Fibroblast of the aortic adventitia (primary cell): ENCODE measurements around the gene MSX2. TPM values are rescaled to one million over a fixed set of nuclear protein-coding genes. Genes with fewer than 3 reads are reported as not detected.

Experiments used
- DNase-seq: peaks from one replicate; pipeline ENCODE4 v3.0.0-alpha.2; 2010; ENCODE audit warnings: low read depth
- H3K4me3 ChIP-seq: 2 replicates; pipeline ENCODE4 v1.5.1; 2011; ENCODE audit warnings: low read depth, mild to moderate bottlenecking, control low read depth, low read length, moderate library complexity
- total RNA-seq: library from RNA; depleted of rRNA; stranded (reverse); fragments of >200 nt; gene quantifications from 2 replicates; pipeline ENCODE4 v1.2.3, GENCODE V29; 2012; ENCODE audit warnings: low replicate concordance
- TF ChIP-seq, protein P1 (sequence below): IDR thresholded peaks from 2 replicates; pipeline ENCODE4 v1.5.1; 2011; ENCODE audit warnings: mild to moderate bottlenecking, low read length, control low read depth, inconsistent platforms; ENCODE audit not compliant: insufficient read depth

The MSX2 gene
- total RNA-seq = under 0.01 and 0.82 TPM in 2 replicates

DNA sequence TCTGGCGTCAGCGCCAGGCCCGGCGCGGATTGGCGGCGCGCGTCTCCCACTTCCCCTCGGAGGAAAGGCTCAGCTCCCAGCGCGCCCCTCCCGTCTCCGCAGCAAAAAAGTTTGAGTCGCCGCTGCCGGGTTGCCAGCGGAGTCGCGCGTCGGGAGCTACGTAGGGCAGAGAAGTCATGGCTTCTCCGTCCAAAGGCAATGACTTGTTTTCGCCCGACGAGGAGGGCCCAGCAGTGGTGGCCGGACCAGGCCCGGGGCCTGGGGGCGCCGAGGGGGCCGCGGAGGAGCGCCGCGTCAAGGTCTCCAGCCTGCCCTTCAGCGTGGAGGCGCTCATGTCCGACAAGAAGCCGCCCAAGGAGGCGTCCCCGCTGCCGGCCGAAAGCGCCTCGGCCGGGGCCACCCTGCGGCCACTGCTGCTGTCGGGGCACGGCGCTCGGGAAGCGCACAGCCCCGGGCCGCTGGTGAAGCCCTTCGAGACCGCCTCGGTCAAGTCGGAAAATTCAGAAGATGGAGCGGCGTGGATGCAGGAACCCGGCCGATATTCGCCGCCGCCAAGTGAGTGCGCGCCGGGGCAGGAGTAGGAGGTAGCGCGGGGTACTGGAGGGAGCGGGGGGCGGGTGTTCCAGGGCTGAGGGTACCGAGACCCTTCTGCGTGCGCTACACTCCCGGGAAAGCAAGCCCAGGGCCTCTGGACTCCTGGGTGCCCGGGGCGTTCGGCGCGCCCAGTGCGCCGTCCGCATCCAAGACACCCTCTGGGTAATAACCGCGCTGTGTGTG is at the start of gene MSX2:
MSX2 (plus strand) TSS at position 99 of the 777 bp plus-strand sequence; CDS start at position 177, 78 bp downstream.
- peak; percentile 68 for DNase-seq
- TF ChIP-seq, protein P1, sequence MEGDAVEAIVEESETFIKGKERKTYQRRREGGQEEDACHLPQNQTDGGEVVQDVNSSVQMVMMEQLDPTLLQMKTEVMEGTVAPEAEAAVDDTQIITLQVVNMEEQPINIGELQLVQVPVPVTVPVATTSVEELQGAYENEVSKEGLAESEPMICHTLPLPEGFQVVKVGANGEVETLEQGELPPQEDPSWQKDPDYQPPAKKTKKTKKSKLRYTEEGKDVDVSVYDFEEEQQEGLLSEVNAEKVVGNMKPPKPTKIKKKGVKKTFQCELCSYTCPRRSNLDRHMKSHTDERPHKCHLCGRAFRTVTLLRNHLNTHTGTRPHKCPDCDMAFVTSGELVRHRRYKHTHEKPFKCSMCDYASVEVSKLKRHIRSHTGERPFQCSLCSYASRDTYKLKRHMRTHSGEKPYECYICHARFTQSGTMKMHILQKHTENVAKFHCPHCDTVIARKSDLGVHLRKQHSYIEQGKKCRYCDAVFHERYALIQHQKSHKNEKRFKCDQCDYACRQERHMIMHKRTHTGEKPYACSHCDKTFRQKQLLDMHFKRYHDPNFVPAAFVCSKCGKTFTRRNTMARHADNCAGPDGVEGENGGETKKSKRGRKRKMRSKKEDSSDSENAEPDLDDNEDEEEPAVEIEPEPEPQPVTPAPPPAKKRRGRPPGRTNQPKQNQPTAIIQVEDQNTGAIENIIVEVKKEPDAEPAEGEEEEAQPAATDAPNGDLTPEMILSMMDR = no peak
- peak within 1 kb of the TSS; percentile 63 for H3K4me3 ChIP-seq

DNA sequence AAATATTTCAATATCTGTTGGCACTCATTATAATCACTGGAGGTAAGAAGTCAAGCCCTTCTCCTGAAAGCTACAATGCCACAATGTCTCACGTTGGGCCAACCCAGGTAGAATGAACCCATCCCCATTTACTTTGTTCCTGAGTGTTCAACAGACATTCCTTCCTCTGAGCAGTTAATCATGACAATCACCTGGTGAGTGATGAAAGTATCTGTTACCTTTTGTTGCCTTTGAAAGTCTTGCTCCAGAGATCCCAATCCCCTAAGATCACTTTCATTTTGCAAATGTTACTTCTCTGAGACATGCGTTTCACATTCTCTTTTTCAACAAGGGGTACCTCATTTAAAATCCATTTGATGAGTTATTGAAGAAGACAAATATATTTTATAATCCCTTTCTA is 49.3 kb upstream of the MSX2 start:
- TF ChIP-seq, protein P1 = no peak
- no peak for DNase-seq
- no peak overlapping the region for H3K4me3 ChIP-seq

DNA sequence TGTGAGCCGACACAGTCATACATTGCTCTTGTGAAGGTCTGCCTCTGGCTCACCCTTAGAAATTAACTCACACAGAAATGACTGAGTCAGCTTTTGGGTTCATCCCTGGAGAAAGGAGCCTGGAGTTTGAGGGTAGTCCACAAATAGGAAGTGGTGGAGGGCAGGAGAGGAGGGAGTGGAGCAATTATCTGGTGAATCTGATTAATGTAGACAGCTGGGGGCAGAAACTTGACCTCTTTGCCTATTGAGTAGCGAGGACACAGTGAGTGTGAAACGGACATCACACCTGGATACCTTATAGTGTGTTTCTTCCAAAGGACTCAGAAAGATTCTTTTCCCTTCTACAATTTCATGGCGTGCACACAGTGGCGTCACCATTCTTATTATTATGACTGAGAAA is 48.5 kb upstream of the MSX2 start:
- TF ChIP-seq, protein P1 = no peak
- DNase-seq = no peak
- no peak overlapping the region for H3K4me3 ChIP-seq

DNA sequence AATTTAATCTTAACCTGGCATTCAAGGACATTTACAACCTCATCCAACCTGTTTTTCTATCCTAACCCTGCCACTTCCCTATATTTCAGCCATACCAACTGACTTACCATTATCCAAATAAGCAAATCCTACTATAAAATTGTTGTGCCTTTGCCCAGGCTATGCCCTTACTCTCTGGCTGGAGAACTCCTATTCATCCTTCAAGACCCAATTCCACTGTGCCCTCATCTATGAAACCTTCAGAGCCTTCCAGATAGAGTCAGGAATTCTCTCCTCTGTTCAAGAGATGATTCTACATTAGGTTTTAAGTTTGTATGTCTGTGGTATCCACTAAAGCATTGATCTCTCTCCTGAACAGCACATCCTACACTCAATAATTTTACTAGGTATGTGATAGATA is 46.3 kb upstream of the MSX2 start:
- no peak overlapping the region for H3K4me3 ChIP-seq
- DNase-seq = no peak
- TF ChIP-seq, protein P1 = no peak

DNA sequence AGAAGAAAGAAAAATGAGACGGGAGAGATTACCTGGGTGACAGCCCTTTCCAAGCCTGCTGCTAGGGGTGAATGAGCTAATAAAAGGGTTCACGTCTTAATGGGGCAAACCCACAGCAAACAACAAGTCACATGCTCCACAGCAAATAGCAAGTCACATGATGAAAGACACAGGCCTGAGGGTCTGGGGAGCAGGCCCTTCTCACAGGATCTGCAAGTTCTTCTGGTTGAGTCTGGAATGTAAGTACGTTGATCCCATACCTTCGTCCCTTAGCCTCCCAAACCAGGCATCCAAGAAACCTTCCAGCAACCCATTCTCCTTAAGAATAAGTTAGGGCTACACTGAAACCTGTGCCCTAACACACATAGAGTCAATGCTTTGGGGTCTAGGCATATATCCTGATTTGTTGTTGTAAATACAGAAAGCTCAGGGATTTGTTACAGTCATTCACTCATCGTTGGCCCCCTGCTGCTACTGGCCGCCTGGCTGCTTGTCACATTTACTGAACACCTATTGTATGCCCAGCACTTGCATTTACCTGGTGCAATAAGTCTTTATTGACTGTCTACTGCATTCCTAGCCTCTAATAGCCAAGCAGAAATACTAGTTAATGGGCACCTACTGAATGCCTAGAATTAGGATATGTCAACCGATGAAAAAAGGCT is 43.3 kb upstream of the MSX2 start:
- no peak for DNase-seq
- TF ChIP-seq, protein P1 = no peak
- H3K4me3 ChIP-seq = no peak overlapping the region

DNA sequence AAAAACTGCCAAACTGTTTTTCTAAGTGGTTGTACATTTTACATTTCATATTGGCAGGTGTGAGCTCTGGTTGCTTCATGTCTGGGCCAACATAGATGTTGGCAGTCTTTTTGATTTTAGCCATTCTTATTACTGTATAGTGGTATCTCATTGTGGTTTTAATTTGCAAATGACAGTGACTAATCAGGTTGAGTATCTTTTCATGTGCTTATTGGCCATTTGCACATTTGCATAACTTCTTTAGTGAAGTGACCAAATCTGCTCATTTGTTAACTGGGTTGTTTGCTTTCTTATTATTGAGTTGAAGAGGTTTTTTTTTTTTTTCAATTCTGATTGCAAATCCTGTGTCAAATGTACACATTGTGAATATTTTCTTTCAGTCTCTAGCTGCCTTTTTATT is 36.9 kb upstream of the MSX2 start:
- no peak overlapping the region for H3K4me3 ChIP-seq
- no peak for DNase-seq
- TF ChIP-seq, protein P1 = no peak
